Muscle layer of duodenum (tissue), 2 donors: ENCODE data around the gene CPLX1.
A peak's percentile ranks its signal among the peaks of the same experiment; 100 is the strongest.

Source experiments
- H3K27ac ChIP-seq: one replicate; pipeline ENCODE4 v1.7.0; 2013; ENCODE audit warnings: mild to moderate bottlenecking, low read length
- H3K27me3 ChIP-seq: one replicate; pipeline ENCODE4 v1.7.0; 2013; ENCODE audit warnings: low read depth, mild to moderate bottlenecking, control low read depth, low read length
- H3K36me3 ChIP-seq, 2 donors: one replicate each; pipeline ENCODE4 v1.7.0; 2013; ENCODE audit warnings: low read length in 2 of 2, control low read depth in 1 of 2, mild to moderate bottlenecking in 1 of 2; ENCODE audit not compliant: insufficient read depth in 2 of 2, control insufficient read depth in 1 of 2
- H3K4me1 ChIP-seq, 2 donors: one replicate each; pipeline ENCODE4 v1.7.0; 2013; ENCODE audit warnings: low read length in 2 of 2, mild to moderate bottlenecking in 2 of 2, control low read depth in 1 of 2, moderate library complexity in 1 of 2; ENCODE audit not compliant: insufficient read depth in 2 of 2, control insufficient read depth in 1 of 2
- H3K4me3 ChIP-seq, 2 donors: one replicate each; pipeline ENCODE4 v1.7.0; 2013; ENCODE audit warnings: low read length in 2 of 2, low read depth in 1 of 2, mild to moderate bottlenecking in 1 of 2
- H3K9me3 ChIP-seq, 2 donors: one replicate each; pipeline ENCODE4 v1.7.0; 2013; ENCODE audit warnings: low read length in 2 of 2, control low read depth in 1 of 2, mild to moderate bottlenecking in 1 of 2; ENCODE audit not compliant: control insufficient read depth in 1 of 2
- donor health status: healthy.

The CPLX1 gene

GRCh38 chr4:794900-795725 lies 30.8 kb downstream of the CPLX1 start:
- peaks cover 31% of the 10 kb centered on the region for H3K27me3 ChIP-seq
- no peak overlapping the region for H3K27ac ChIP-seq
- peaks cover 0 to 25% of the 10 kb centered on the region in 2 donors for H3K4me1 ChIP-seq
- no peaks in the 10 kb centered on the region for H3K9me3 ChIP-seq
- no peaks in the 10 kb centered on the region for H3K36me3 ChIP-seq
- H3K4me3 ChIP-seq: peak overlapping the region in 1 of 2 donors; percentile 46

DNA sequence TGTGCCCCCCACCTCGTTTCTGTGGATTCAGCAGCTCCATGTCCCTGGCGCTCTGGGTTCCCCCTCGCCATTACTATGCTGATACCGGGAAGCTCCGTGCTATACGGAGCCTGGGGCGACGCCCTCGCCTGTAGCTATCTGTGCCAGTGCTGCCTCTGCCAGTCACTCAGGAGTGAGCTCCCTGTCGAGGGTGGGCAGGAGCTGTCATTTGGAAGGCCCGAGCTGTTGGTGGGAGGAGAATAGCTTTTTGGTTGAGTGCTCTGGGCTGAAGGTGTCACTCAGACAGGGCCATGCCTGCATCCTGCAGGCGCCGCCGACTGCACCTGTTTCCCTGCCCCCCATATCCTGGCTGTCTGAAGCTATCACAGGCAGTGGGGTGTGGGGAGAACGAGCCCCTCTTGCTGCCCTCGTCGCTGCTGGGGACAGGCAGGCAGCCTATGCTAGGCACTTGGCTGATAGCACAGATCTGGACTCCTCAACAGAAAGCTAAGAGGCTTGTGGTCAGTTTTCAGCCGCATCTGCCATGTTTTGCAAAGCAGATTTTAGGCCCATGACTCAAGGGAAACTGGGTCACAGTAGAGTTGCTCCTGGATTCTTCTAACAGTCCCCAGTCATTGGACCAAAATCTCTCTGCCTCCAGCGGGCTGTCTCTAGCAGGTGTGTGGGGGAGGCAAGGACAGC lies 31.8 kb downstream of the CPLX1 start:
- peaks cover 0 to 25% of the 10 kb centered on the region in 2 donors for H3K4me1 ChIP-seq
- H3K4me3 ChIP-seq: no peak overlapping the region
- H3K9me3 ChIP-seq: no peaks in the 10 kb centered on the region
- H3K27me3 ChIP-seq: peaks cover 31% of the 10 kb centered on the region
- no peak overlapping the region for H3K27ac ChIP-seq
- H3K36me3 ChIP-seq: no peaks in the 10 kb centered on the region

GRCh38 chr4:793093-793861 lies 32.7 kb downstream of the CPLX1 start:
- H3K4me1 ChIP-seq: peaks cover 0 to 25% of the 10 kb centered on the region in 2 donors
- H3K4me3 ChIP-seq: no peak overlapping the region
- H3K9me3 ChIP-seq: no peaks in the 10 kb centered on the region
- H3K27ac ChIP-seq: no peak overlapping the region
- H3K36me3 ChIP-seq: no peaks in the 10 kb centered on the region
- H3K27me3 ChIP-seq: peaks cover 31% of the 10 kb centered on the region

DNA sequence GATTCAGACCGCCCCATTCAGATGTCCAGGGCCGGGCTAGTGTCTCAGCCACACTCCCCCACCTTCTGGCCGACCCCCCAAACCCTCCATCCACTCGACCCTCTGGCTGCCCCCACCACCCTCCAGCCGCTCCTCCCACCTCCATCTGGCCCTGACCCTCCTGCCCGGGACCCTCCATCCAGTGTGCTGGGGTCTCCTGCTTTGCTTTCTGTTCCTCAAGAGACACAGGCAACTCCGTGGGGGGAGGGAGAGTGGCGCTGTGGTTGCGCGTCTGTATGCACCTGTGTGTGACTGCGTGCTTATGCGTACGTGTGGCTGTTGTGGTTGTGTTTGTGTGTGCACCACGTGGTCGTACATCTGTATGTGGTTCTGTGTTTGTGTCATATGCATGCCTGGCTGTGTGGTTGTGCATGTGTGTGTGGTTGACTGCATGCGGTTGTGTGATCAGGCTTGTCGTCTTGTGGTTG lies 33.3 kb downstream of the CPLX1 start:
- H3K4me3 ChIP-seq: peak overlapping the region in 1 of 2 donors; percentile 32
- H3K27ac ChIP-seq: no peak overlapping the region
- no peaks in the 10 kb centered on the region for H3K9me3 ChIP-seq
- no peaks in the 10 kb centered on the region for H3K36me3 ChIP-seq
- H3K27me3 ChIP-seq: peaks cover 31% of the 10 kb centered on the region
- H3K4me1 ChIP-seq: peaks cover 0 to 25% of the 10 kb centered on the region in 2 donors

DNA sequence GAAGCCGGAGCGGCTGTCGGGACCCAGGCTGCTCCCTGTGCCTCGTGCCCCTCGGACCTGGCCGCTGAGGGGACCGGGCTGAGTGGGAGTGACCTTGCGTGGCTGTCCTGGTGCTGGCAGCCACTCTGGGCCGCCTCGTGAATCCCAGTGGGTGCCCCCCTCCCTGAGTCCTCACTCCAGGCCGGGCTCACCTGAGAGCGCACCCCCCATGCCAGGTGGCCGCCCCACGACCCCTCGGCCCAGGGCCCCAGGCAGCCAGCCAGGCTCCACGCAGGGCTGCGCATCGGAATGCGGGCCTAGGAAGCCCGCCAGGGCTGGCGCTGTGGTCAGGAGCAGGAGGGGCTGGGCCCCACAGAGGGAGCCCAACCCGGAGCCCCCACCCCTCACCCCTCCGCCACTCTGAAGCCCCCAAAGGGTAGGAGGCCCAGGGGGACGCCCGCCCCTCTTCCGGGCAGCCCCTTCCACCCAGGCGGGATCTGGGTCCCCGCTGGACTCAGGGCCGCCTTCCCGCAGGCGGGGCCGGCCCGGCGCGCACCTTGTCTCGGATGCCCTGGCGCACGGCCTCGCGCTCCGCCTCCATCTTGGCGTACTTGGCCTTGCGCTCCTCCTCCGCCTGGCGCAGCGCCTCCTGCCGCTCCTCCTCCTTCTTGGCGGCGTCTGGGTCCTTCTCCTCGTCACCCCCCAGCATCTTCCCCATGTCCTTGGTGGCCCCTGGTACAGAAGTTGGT lies 33.9 kb downstream of the CPLX1 start:
- H3K4me1 ChIP-seq: peaks cover 0 to 25% of the 10 kb centered on the region in 2 donors
- no peaks in the 10 kb centered on the region for H3K36me3 ChIP-seq
- H3K27ac ChIP-seq: no peak overlapping the region
- H3K4me3 ChIP-seq: peak overlapping the region in 1 of 2 donors; percentile 32
- no peaks in the 10 kb centered on the region for H3K9me3 ChIP-seq
- peaks cover 31% of the 10 kb centered on the region for H3K27me3 ChIP-seq

- no peak overlapping the region for H3K4me3 ChIP-seq
- H3K36me3 ChIP-seq: no peaks in the 10 kb centered on the region
- peaks cover 31% of the 10 kb centered on the region for H3K27me3 ChIP-seq
- H3K9me3 ChIP-seq: no peaks in the 10 kb centered on the region
- no peak overlapping the region for H3K27ac ChIP-seq
- peaks cover 0 to 26% of the 10 kb centered on the region in 2 donors for H3K4me1 ChIP-seq
Measured at GRCh38 chr4:791252-791897, 34.6 kb downstream of the CPLX1 start.

GRCh38 chr4:790466-790820 lies 35.5 kb downstream of the CPLX1 start:
- H3K9me3 ChIP-seq: no peaks in the 10 kb centered on the region
- H3K4me3 ChIP-seq: no peak overlapping the region
- H3K27me3 ChIP-seq: peaks cover 33% of the 10 kb centered on the region
- H3K4me1 ChIP-seq: peaks cover 0 to 31% of the 10 kb centered on the region in 2 donors
- no peak overlapping the region for H3K27ac ChIP-seq
- H3K36me3 ChIP-seq: no peaks in the 10 kb centered on the region

DNA sequence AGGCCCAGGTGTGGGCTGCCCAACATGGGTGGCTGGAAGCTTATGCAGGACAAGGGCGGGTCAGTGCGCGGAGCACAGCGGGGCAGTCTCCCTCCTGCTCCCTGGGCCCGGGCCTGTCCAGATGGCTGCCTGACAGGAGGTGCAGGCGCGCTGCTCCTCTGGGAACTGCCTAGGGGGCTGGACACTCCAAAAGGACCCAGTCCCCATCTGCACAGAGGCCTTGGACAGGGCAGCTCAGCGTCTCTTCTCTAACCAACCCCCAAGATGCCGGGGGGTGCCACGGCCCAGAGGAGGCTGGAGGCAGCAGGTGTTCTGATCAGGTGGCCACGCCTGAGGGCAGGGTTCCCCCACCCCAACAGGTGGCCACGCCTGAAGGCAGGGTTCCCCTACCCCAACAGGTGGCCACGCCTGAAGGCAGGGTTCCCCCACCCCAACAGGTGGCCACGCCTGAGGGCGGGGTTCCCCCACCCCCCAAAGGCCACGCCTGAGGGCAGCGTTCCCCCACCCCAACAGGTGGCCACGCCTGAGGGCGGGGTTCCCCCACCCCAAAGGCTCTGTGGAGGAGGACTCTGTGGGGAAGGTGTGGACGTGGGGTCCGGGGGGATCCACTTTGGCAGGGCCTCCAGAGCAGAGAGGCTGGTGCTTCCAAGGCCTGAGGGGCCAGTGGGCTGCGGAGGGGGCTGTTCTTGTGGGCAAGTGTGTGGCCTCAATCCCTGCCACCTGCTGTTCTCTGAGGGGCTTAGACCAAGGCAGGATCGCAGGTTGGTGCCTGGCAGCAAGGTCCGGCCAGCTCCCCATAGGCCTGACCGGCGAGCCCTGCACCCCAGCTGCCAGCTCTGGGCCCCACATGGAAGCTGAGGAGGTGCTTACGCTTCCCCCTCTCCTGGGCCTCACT lies 36.1 kb downstream of the CPLX1 start:
- Histone ChIP-seq H3K4me1 (peaks cover 0 to 28% of the 10 kb centered on the region in 2 donors), H3K27ac (no peak overlapping the region), H3K4me3 (no peak overlapping the region), H3K9me3 (no peaks in the 10 kb centered on the region), H3K36me3 (no peaks in the 10 kb centered on the region), H3K27me3 (peaks cover 38% of the 10 kb centered on the region)

GRCh38 chr4:788636-789297 lies 37.2 kb downstream of the CPLX1 start:
- Histone ChIP-seq H3K27ac (no peak overlapping the region), H3K36me3 (no peaks in the 10 kb centered on the region), H3K27me3 (peaks cover 29% of the 10 kb centered on the region), H3K9me3 (no peaks in the 10 kb centered on the region), H3K4me1 (peaks cover 0 to 24% of the 10 kb centered on the region in 2 donors), H3K4me3 (no peak overlapping the region)
